HK-2 (cell line): ENCODE measurements around the gene KMO.

Source experiments
- DNase-seq: peaks from one replicate; pipeline ENCODE4 v3.0.0-alpha.2; 2018; ENCODE audit not compliant: unreplicated experiment

The KMO gene

GRCh38 chr1:241532162-241532531 is at the start of gene KMO:
Gene KMO, plus strand, starts transcription at chr1:241532378. Its CDS starts 67 bp downstream, at chr1:241532445.
- no peak for DNase-seq

- DNase-seq: no peak
These were observed 49.4 kb upstream of the KMO start for GRCh38 chr1:241482761-241483250.

- no peak for DNase-seq
These were observed 47.0 kb upstream of the KMO start for GRCh38 chr1:241485145-241485544.

- DNase-seq: no peak
These were observed 46.6 kb upstream of the KMO start for GRCh38 chr1:241485554-241485992.

GRCh38 chr1:241488739-241489138 is 43.4 kb upstream of the KMO start:
- DNase-seq: no peak

- DNase-seq: no peak
These were observed 36.4 kb upstream of the KMO start for GRCh38 chr1:241495741-241496140.

- no peak for DNase-seq
These were observed 32.3 kb upstream of the KMO start for GRCh38 chr1:241499910-241500309.

GRCh38 chr1:241503444-241503843 is 28.7 kb upstream of the KMO start:
- DNase-seq: no peak

GRCh38 chr1:241507189-241507863 is 24.9 kb upstream of the KMO start:
- DNase-seq: no peak

- DNase-seq: no peak
These were observed 18.8 kb upstream of the KMO start for GRCh38 chr1:241513378-241513777.

GRCh38 chr1:241518476-241519307 is 13.5 kb upstream of the KMO start:
- DNase-seq: no peak

GRCh38 chr1:241519308-241520079 is 12.7 kb upstream of the KMO start, which contains the start of gene FH:
Gene FH, minus strand, starts transcription at chr1:241519755. Its CDS starts 33 bp downstream, at chr1:241519722.
- peak; percentile 96 for DNase-seq

- no peak for DNase-seq
These were observed 12.1 kb upstream of the KMO start for GRCh38 chr1:241520080-241520465.

- DNase-seq: no peak
These were observed 10.5 kb upstream of the KMO start for GRCh38 chr1:241521718-241522117.

- no peak for DNase-seq
These were observed 7.2 kb upstream of the KMO start for GRCh38 chr1:241525026-241525425.

- no peak for DNase-seq
These were observed 5.0 kb upstream of the KMO start for GRCh38 chr1:241527146-241527545.

GRCh38 chr1:241531195-241532161 is 700 bp upstream of the KMO start:
- peak; percentile 4 for DNase-seq

- DNase-seq: no peak
These were observed 686 bp downstream of the KMO start for GRCh38 chr1:241532864-241533263.

- no peak for DNase-seq
These were observed 1.3 kb downstream of the KMO start for GRCh38 chr1:241533326-241534115.

GRCh38 chr1:241536304-241536703 is 4.1 kb downstream of the KMO start:
- no peak for DNase-seq
